ENCODE measurements around the gene AP4M1.

DNA sequence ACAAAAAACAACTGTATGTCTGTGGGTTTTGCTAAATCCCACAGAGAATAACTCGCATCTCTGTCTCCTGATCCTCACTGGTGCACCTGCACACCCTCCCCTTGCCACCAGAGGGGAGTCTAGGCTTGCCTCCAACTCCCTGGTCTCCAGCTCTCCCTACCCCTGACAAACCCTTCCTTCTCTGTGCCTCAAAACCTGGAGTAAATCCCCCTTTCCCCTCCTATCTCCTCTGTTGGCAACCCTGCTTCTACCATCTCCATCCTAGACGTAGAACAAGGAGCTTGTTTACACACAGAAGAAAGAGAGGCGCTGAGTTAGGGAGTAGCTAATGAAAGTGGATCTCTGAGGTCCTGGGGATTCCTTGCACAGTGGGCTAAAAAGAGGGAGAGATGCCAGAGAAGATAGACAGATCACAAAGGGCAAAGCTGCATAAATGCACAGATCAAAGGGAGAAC, 31.3 kb downstream of the AP4M1 start:
- TF ChIP-seq, protein P1, sequence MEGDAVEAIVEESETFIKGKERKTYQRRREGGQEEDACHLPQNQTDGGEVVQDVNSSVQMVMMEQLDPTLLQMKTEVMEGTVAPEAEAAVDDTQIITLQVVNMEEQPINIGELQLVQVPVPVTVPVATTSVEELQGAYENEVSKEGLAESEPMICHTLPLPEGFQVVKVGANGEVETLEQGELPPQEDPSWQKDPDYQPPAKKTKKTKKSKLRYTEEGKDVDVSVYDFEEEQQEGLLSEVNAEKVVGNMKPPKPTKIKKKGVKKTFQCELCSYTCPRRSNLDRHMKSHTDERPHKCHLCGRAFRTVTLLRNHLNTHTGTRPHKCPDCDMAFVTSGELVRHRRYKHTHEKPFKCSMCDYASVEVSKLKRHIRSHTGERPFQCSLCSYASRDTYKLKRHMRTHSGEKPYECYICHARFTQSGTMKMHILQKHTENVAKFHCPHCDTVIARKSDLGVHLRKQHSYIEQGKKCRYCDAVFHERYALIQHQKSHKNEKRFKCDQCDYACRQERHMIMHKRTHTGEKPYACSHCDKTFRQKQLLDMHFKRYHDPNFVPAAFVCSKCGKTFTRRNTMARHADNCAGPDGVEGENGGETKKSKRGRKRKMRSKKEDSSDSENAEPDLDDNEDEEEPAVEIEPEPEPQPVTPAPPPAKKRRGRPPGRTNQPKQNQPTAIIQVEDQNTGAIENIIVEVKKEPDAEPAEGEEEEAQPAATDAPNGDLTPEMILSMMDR (IDR thresholded peaks at IDR 0.05; ENCODE audit: poor library complexity, severe bottlenecking) = peak; percentile 70
- TF ChIP-seq POLR2AphosphoS5 (IDR thresholded peaks at IDR 0.05) (no peak), EZH2 (IDR thresholded peaks at IDR 0.05; ENCODE audit: borderline replicate concordance, insufficient read depth, low read length, poor library complexity, severe bottlenecking) (no peak)
